Right lobe of liver (tissue), 6 donors: ENCODE results near the gene FOXP1. TPM values are rescaled to one million over a fixed set of nuclear protein-coding genes. Genes with fewer than 3 reads are reported as not detected.

ENCODE experiments used
- ATAC-seq, 4 donors: fragments of 200-7000 bp; cut with Tn5 transposase; one replicate each; pipeline ENCODE4 v1.9.1; 2020; ENCODE audit warnings: mild to moderate bottlenecking in 4 of 4, moderate library complexity in 4 of 4
- DNase-seq, 3 donors: peaks; one replicate each; pipeline ENCODE4 v3.0.0-alpha.2; 2020
- H3K27ac ChIP-seq, 3 donors: fragments of 200-600 bp; one replicate each; pipeline ENCODE4 v1.8.0; 2022
- H3K27me3 ChIP-seq, 2 donors: fragments of 200-600 bp; one replicate each; pipeline ENCODE4 v1.8.0; 2022
- H3K36me3 ChIP-seq, 4 donors: fragments of 200-600 bp; sonication (generic) in 1 of 4; one replicate each; pipeline versions ENCODE4 v1.5.1 to v1.8.0; 2017 to 2022; ENCODE audit warnings: control low read depth in 1 of 4
- H3K4me1 ChIP-seq, 4 donors: fragments of 200-600 bp; sonication (generic) in 1 of 4; one replicate each; pipeline versions ENCODE4 v1.5.1 to v1.8.0; 2017 to 2022; ENCODE audit warnings: control low read depth in 1 of 4
- H3K4me3 ChIP-seq, 3 donors: fragments of 200-600 bp; one replicate each; pipeline ENCODE4 v1.8.0; 2022
- H3K9me3 ChIP-seq, 4 donors: fragments of 200-600 bp; sonication (generic) in 1 of 4; one replicate each; pipeline versions ENCODE4 v1.5.1 to v1.8.0; 2017 to 2022; ENCODE audit warnings: control low read depth in 1 of 4
- CTCF ChIP-seq, 4 donors: fragments of 200-600 bp in 3 of 4; fragments of 450-650 bp in 1 of 4; IDR thresholded peaks; one replicate each; pipeline versions ENCODE4 v1.5.1 to v1.8.0; 2016 to 2022; ENCODE audit warnings: antibody characterized with exemption in 4 of 4, mild to moderate bottlenecking in 2 of 4
- POLR2A ChIP-seq: fragments of 450-650 bp; IDR thresholded peaks from one replicate; pipeline ENCODE4 v1.6.1; 2017; ENCODE audit warnings: antibody characterized with exemption, mild to moderate bottlenecking
- WGBS: methylation state at CpG from one replicate; pipeline ENCODE4 v1.1.6; 2018; ENCODE audit warnings: low coverage, low lambda C conversion rate; ENCODE audit not compliant: insufficient coverage; ENCODE audit errors: missing lambda C conversion rate; 5-methylcytosine and 5-hydroxymethylcytosine counted together
- intact Hi-C, 2 donors: fragments of 100-400 bp; cut with DNase I; formaldehyde crosslinking; loops; one replicate each; pipeline versions ENCODE4 v1.11.2 to v1.14.1; 2022
- total RNA-seq, 6 experiments: library from RNA; depleted of rRNA in 2 of 6; stranded (reverse); fragments of >200 nt in 2 of 6; fragmentation: NEBNext Ultra II Directional in 3 of 6; extraction: Animal tissue kit (Norgen Biotek cat#: 25700) in 3 of 6; gene quantifications; one replicate each; pipeline versions ENCODE4 v1.1.0 to v1.2.4, GENCODE V29; 2016 to 2023
- donor health status: DM: no; HTN: yes; CAD: no.
- donor health status: DM: no; HTN: no; CAD: no.
- donor health status: DM: no; HTN: no; CAD: no.
- donor health status: DM: no; HTN: yes; CAD: no.
- donor health status: DM: no; HTN: yes; CAD: no.

The FOXP1 gene
- total RNA-seq, 6 experiments from 2014 or later = 26.7 to 47.7 (median 35.2) TPM

GRCh38 chr3:71562938-71563337 is 20.6 kb downstream of the FOXP1 start:
- TF ChIP-seq POLR2A (no peak), CTCF (IDR thresholded peaks at IDR 0.05) (no peak)
- ATAC-seq (no peak), DNase-seq (no peak)
- H3K36me3 ChIP-seq = no peaks in the 10 kb centered on the region
- H3K9me3 ChIP-seq = no peaks in the 10 kb centered on the region
- no peaks in the 10 kb centered on the region for H3K4me1 ChIP-seq
- no peak overlapping the region for H3K27ac ChIP-seq
- no peaks in the 10 kb centered on the region for H3K27me3 ChIP-seq
- intact Hi-C loops = no loop called here
- H3K4me3 ChIP-seq = no peak overlapping the region

- intact Hi-C loops = no loop called here
- no peak for ATAC-seq
- 89% methylated on average over 2 of the region's 2 CpGs for WGBS
- Histone ChIP-seq H3K27ac (no peak overlapping the region), H3K4me1 (no peaks in the 10 kb centered on the region), H3K27me3 (no peaks in the 10 kb centered on the region), H3K4me3 (no peak overlapping the region), H3K9me3 (no peaks in the 10 kb centered on the region), H3K36me3 (no peaks in the 10 kb centered on the region)
- no peak for DNase-seq
- TF ChIP-seq POLR2A = no peak
- TF ChIP-seq CTCF (IDR thresholded peaks at IDR 0.05) = no peak
Measured at GRCh38 chr3:71560665-71561064, 22.9 kb downstream of the FOXP1 start.

- Histone ChIP-seq H3K9me3 (no peaks in the 10 kb centered on the region), H3K36me3 (no peaks in the 10 kb centered on the region), H3K4me1 (no peaks in the 10 kb centered on the region), H3K27me3 (no peaks in the 10 kb centered on the region), H3K4me3 (no peak overlapping the region), H3K27ac (no peak overlapping the region)
- 84% methylated on average over 2 of the region's 4 CpGs for WGBS
- intact Hi-C loops = no loop called here
- no peak for TF ChIP-seq CTCF (IDR thresholded peaks at IDR 0.05)
- no peak for TF ChIP-seq POLR2A
- ATAC-seq (no peak), DNase-seq (no peak)
Measured at GRCh38 chr3:71559578-71560162, 23.9 kb downstream of the FOXP1 start.

GRCh38 chr3:71559021-71559420 is 24.5 kb downstream of the FOXP1 start:
- 97% methylated on average over 3 of the region's 3 CpGs for WGBS
- TF ChIP-seq CTCF (IDR thresholded peaks at IDR 0.05) = no peak
- no peak for TF ChIP-seq POLR2A
- no peak for DNase-seq

GRCh38 chr3:71554649-71555048 is 28.9 kb downstream of the FOXP1 start:
- intact Hi-C loops = no loop called here
- no peaks in the 10 kb centered on the region for H3K27me3 ChIP-seq
- ATAC-seq = no peak
- no peak for DNase-seq
- 89% methylated on average over 1 of the region's 1 CpG for WGBS
- H3K4me1 ChIP-seq = no peaks in the 10 kb centered on the region
- TF ChIP-seq POLR2A = no peak
- TF ChIP-seq CTCF (IDR thresholded peaks at IDR 0.05) = no peak
- no peaks in the 10 kb centered on the region for H3K9me3 ChIP-seq
- no peak overlapping the region for H3K27ac ChIP-seq
- H3K36me3 ChIP-seq = no peaks in the 10 kb centered on the region
- H3K4me3 ChIP-seq = no peak overlapping the region

More at GRCh38 chr3:71559021-71559420, 24.5 kb downstream of the FOXP1 start:
- Histone ChIP-seq H3K9me3 (no peaks in the 10 kb centered on the region), H3K27me3 (no peaks in the 10 kb centered on the region), H3K4me3 (no peak overlapping the region), H3K27ac (no peak overlapping the region), H3K4me1 (no peaks in the 10 kb centered on the region), H3K36me3 (no peaks in the 10 kb centered on the region)
- intact Hi-C loops = no loop called here
- no peak for ATAC-seq
